GM12865 (cell line): Measurements from ENCODE around the gene SLC17A8.

Experiments used
- DNase-seq: peaks from one replicate; pipeline ENCODE4 v3.0.0; 2010; ENCODE audit warnings: low read depth
- H3K4me3 ChIP-seq: 2 replicates; pipeline ENCODE4 v1.5.1; 2011; ENCODE audit warnings: mild to moderate bottlenecking, low read depth, low read length, control low read depth
- TF ChIP-seq, protein P1 (sequence below): IDR thresholded peaks from 2 replicates; pipeline ENCODE4 v1.5.1; 2011; ENCODE audit warnings: low read length, control low read depth, low read depth, inconsistent platforms; ENCODE audit not compliant: insufficient read depth; ENCODE audit errors: missing control alignments

The SLC17A8 gene

DNA sequence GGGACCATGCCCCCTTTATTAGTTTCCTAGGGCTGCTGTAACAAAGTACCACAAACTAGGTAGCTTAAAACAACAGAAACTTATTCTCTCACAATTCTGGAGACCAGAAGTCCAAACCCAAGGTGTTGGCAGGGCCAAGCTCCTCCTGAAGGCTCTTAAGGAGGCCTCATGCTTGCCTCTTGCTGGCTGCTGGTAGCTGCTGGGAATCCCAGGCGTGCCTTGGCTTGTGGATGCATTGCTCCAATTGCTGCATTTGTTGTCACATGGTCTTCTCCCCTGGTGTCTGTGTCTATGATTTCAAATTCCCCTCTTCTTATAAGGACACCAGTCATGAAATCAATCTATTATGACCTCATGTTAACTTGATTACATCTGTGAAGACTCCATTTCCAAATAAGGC lies 11.2 kb downstream of the SLC17A8 start:
- TF ChIP-seq, protein P1, sequence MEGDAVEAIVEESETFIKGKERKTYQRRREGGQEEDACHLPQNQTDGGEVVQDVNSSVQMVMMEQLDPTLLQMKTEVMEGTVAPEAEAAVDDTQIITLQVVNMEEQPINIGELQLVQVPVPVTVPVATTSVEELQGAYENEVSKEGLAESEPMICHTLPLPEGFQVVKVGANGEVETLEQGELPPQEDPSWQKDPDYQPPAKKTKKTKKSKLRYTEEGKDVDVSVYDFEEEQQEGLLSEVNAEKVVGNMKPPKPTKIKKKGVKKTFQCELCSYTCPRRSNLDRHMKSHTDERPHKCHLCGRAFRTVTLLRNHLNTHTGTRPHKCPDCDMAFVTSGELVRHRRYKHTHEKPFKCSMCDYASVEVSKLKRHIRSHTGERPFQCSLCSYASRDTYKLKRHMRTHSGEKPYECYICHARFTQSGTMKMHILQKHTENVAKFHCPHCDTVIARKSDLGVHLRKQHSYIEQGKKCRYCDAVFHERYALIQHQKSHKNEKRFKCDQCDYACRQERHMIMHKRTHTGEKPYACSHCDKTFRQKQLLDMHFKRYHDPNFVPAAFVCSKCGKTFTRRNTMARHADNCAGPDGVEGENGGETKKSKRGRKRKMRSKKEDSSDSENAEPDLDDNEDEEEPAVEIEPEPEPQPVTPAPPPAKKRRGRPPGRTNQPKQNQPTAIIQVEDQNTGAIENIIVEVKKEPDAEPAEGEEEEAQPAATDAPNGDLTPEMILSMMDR, result no peak
- H3K4me3 ChIP-seq, result no peak overlapping the region

DNA sequence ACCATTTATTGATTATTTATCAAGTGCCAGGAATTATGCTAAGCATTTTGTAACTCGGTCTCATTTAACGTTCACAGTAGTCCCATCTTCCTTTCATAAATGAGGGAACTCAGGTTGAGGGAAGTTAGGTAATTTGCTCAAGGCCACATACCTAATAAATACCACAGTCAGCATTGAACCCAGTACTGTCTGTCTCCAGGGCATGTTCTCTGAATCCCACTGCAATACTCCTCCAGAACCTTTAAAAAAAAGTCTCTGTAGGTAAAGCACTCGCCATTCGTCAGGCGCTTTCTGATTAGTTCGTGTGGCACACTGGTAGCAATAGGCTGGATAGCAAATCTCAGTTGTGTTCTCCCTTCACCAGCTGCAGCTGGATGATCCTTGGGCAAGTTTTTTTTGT lies 14.3 kb downstream of the SLC17A8 start:
- TF ChIP-seq, protein P1, result no peak
- H3K4me3 ChIP-seq, result no peak overlapping the region
- no peak for DNase-seq

More for the DNA sequence above, 11.2 kb downstream of the SLC17A8 start:
- DNase-seq, result no peak

DNA sequence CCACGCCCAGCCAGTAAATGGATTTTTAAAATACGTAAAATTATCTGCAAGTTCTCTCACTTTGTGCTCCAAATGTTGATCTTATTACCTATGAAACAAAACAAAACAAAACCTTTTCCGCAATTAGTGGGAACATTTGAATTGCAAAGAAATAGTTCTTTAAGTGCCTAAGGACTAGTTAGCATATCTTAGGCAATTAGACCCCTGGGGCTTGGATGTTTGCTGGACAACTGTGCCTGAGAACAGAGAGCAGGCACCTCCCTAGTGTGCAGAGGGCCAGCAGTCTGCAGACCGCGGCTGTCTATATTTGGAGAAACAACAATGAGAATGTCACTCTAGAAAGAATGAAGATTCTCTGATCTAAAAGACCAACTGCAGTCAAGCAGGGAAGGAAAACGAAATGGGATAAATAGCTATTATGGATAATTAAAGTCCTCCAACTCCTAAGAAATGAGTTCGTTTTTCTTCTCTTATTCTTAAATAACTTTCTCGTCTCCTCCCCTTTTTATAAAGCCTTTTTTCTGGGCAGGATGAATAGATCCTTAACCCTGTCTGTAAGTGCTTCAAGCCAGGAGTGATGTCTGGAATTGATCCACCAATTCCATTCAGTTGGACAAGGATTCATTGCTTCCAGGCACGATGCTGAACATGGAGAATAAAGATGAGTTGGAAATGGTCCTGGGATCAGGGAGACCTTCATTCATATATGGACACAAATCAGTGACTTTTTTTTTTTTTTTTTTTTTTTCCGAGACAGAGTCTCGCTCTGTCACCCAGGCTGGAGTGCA lies 16.2 kb downstream of the SLC17A8 start:
- TF ChIP-seq, protein P1, result no peak
- DNase-seq, result no peak
- H3K4me3 ChIP-seq, result no peak overlapping the region

DNA sequence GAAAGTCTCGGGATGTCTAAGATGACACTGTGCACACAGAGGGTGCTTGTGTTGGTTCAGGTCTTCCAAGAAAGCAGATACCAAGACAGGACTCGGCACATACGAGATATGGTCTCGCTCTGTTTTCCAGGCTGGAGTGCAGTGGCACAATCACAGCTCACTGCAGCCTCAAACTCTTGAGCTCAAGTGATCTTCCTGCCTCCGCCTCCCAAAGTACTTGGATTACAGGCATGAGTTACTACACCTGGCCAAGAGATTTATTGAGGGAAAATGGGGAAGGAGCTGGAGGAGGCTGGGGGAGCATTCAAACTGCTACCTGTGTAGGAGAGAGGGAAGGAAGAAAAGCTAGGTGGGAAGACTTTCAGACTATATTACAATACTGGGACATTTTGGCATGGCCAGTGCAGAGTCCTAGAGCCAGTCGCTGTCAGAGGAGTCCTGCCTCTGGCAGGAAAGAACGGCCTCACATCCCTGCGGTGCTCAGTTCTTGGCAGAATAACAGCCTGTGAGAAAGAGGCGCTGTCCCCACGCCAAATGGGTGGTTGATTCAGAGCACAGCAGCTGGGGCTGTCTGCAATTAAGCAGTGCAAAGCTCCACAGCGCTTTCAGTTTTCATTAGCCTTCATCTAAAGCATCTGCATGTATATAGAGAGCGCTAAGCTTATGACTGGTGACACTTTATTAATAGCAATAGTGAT lies 18.3 kb downstream of the SLC17A8 start:
- no peak overlapping the region for H3K4me3 ChIP-seq
- DNase-seq, result no peak
- TF ChIP-seq, protein P1, result no peak

DNA sequence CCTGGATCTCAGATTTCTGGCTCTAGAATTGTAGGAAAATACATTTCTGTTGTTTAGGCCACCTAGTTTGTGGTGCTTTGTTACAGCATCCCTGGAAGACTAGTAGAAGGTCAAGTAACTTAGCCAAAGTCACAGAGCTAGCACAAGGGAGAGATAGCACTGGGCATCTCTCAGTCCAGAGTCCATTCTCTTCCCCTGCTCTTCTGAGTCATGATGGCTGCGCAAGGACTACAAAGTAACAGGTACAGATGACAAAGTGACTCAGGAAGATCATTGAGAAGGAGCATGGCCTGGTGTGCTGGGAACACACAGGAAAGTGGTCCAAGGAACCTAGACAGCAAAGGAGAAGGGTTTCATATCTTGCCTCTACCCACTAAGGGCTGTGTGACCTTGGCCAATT lies 19.3 kb downstream of the SLC17A8 start:
- no peak for DNase-seq
- TF ChIP-seq, protein P1, result no peak
- no peak overlapping the region for H3K4me3 ChIP-seq

DNA sequence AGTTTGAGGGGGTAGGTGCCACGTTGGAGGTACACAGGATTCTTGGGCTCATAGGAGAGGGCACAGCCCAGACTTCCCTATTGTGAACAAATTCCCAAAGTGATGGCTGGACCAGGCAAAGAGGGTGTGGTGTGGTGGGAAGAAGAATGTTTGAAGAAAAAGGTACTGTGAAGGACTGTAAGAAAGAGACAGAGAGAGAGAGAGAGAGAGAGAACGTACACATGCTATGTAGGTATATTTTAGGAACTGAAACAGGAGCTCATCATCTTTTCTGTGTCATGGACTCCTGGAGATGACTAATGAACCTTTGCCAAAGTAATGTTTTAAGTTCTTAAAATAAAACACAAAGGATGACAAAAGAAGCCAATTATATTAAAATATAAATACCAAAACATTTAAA lies 24.5 kb downstream of the SLC17A8 start:
- TF ChIP-seq, protein P1, result no peak
- no peak overlapping the region for H3K4me3 ChIP-seq

DNA sequence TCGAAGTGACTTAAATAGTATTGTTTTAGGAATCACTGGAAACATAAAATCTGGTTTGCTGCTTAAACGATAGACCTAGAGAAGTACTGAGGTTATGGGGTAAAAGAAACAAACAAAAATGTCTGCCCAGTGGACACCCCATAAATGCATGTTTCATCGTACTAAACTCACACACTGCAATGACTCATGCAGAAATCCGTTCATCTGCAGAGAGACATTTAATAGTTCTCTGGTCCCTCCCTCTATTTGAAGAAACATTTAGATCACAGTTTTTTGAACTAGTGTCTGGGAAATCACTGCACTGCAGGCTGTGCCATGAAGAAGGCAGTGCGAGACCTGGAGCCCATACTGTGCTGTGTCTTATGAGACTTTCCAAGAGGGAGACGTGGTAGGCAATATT lies 25.5 kb downstream of the SLC17A8 start:
- DNase-seq, result no peak
- H3K4me3 ChIP-seq, result no peak overlapping the region
- TF ChIP-seq, protein P1, result no peak

More for the DNA sequence above, 24.5 kb downstream of the SLC17A8 start:
- no peak for DNase-seq
